Stimulated activated effector memory CD8-positive, alpha-beta T cell treated with anti-CD3 and anti-CD28 coated beads, Interleukin-12 subunit alpha, Interleukin-12 subunit beta, amount 100 ng/mL, for 72 hours (primary cell): Measurements from ENCODE around the gene MBTPS1.

Experiments
- ATAC-seq: fragments of 150-1000 bp; cut with Tn5 transposase; 2 replicates; pipeline ENCODE4 v1.10.0; 2021
- DNase-seq, 2 donors: peaks; one replicate each; pipeline ENCODE4 v3.0.0; 2021 to 2022; ENCODE audit warnings: low spot score in 2 of 2
- H3K27ac Mint-ChIP-seq: one replicate; pipeline ENCODE4 v1.8.0; 2022; ENCODE audit warnings: mild to moderate bottlenecking, mixed read lengths
- H3K36me3 Mint-ChIP-seq: one replicate; pipeline ENCODE4 v1.8.0; 2022; ENCODE audit warnings: mild to moderate bottlenecking, mixed read lengths
- H3K4me1 Mint-ChIP-seq: one replicate; pipeline ENCODE4 v1.8.0; 2022; ENCODE audit warnings: mixed read lengths
- H3K4me3 Mint-ChIP-seq: one replicate; pipeline ENCODE4 v1.8.0; 2022; ENCODE audit warnings: mild to moderate bottlenecking, mixed read lengths
- H3K9me3 Mint-ChIP-seq: one replicate; pipeline ENCODE4 v1.8.0; 2022; ENCODE audit warnings: mixed read lengths

Gene MBTPS1

GRCh38 chr16:84047626-84048025 lies 69.1 kb downstream of the MBTPS1 start:
- no peak overlapping the region for H3K4me3 Mint-ChIP-seq
- DNase-seq = no peak
- peaks cover 22% of the 10 kb centered on the region for H3K36me3 Mint-ChIP-seq
- H3K9me3 Mint-ChIP-seq = no peaks in the 10 kb centered on the region
- no peak for ATAC-seq
- H3K27ac Mint-ChIP-seq = no peak overlapping the region
- H3K4me1 Mint-ChIP-seq = no peaks in the 10 kb centered on the region

- Mint-ChIP-seq H3K9me3 (no peaks in the 10 kb centered on the region), H3K36me3 (peaks cover 17% of the 10 kb centered on the region), H3K4me1 (no peaks in the 10 kb centered on the region), H3K27ac (no peak overlapping the region), H3K4me3 (no peak overlapping the region)
- DNase-seq = no peak
- ATAC-seq = no peak
Observed at GRCh38 chr16:84047206-84047605, 69.5 kb downstream of the MBTPS1 start.

GRCh38 chr16:84045818-84046470 lies 70.8 kb downstream of the MBTPS1 start:
- no peaks in the 10 kb centered on the region for H3K4me1 Mint-ChIP-seq
- H3K9me3 Mint-ChIP-seq = no peaks in the 10 kb centered on the region
- H3K36me3 Mint-ChIP-seq = peaks cover 14% of the 10 kb centered on the region
- no peak for DNase-seq
- peak; percentile 11 for ATAC-seq
- H3K27ac Mint-ChIP-seq = no peak overlapping the region
- no peak overlapping the region for H3K4me3 Mint-ChIP-seq

- no peak for DNase-seq
- Mint-ChIP-seq H3K9me3 (no peaks in the 10 kb centered on the region), H3K36me3 (peaks cover 10% of the 10 kb centered on the region), H3K4me1 (no peaks in the 10 kb centered on the region), H3K27ac (no peak overlapping the region), H3K4me3 (no peak overlapping the region)
- ATAC-seq = no peak
Observed at GRCh38 chr16:84045001-84045817, 71.5 kb downstream of the MBTPS1 start.

- H3K27ac Mint-ChIP-seq = no peak overlapping the region
- ATAC-seq (no peak), DNase-seq (no peak)
- peaks cover 3% of the 10 kb centered on the region for H3K36me3 Mint-ChIP-seq
- no peaks in the 10 kb centered on the region for H3K4me1 Mint-ChIP-seq
- no peak overlapping the region for H3K4me3 Mint-ChIP-seq
- no peaks in the 10 kb centered on the region for H3K9me3 Mint-ChIP-seq
Observed at GRCh38 chr16:84044118-84044488, 72.6 kb downstream of the MBTPS1 start.

GRCh38 chr16:84043486-84044117 lies 73.1 kb downstream of the MBTPS1 start:
- Mint-ChIP-seq H3K9me3 (no peaks in the 10 kb centered on the region), H3K4me1 (no peaks in the 10 kb centered on the region), H3K4me3 (no peak overlapping the region), H3K27ac (no peak overlapping the region), H3K36me3 (no peaks in the 10 kb centered on the region)
- DNase-seq = no peak
- ATAC-seq = peak; percentile 14

GRCh38 chr16:84042879-84043485 lies 73.8 kb downstream of the MBTPS1 start:
- no peak overlapping the region for H3K4me3 Mint-ChIP-seq
- H3K4me1 Mint-ChIP-seq = no peaks in the 10 kb centered on the region
- no peaks in the 10 kb centered on the region for H3K9me3 Mint-ChIP-seq
- no peak for ATAC-seq
- no peak overlapping the region for H3K27ac Mint-ChIP-seq
- DNase-seq = no peak
- H3K36me3 Mint-ChIP-seq = no peaks in the 10 kb centered on the region

- no peak within 1 kb of the TSS for H3K27ac Mint-ChIP-seq
Observed at GRCh38 chr16:84042308-84042878, 74.3 kb downstream of the MBTPS1 start, which contains the start of gene SLC38A8. Gene SLC38A8 (minus strand): TSS chr16:84042795. CDS start chr16:84042157, 638 bp downstream.

GRCh38 chr16:84041881-84042280 lies 74.9 kb downstream of the MBTPS1 start:
- Mint-ChIP-seq H3K4me3 (no peak overlapping the region), H3K4me1 (no peaks in the 10 kb centered on the region), H3K9me3 (no peaks in the 10 kb centered on the region), H3K36me3 (no peaks in the 10 kb centered on the region), H3K27ac (no peak overlapping the region)
- no peak for ATAC-seq
- DNase-seq = no peak

More at GRCh38 chr16:84042308-84042878, 74.3 kb downstream of the MBTPS1 start, which contains the start of gene SLC38A8:
- H3K4me1 Mint-ChIP-seq = no peaks in the 10 kb centered on the region
- no peak within 1 kb of the TSS for H3K4me3 Mint-ChIP-seq
- no peaks in the 10 kb centered on the region for H3K36me3 Mint-ChIP-seq
- DNase-seq (no peak), ATAC-seq (no peak)
- no peaks in the 10 kb centered on the region for H3K9me3 Mint-ChIP-seq

- Mint-ChIP-seq H3K27ac (no peak overlapping the region), H3K36me3 (no peaks in the 10 kb centered on the region), H3K4me1 (no peaks in the 10 kb centered on the region), H3K4me3 (no peak overlapping the region), H3K9me3 (no peaks in the 10 kb centered on the region)
- ATAC-seq (no peak), DNase-seq (no peak)
Observed at GRCh38 chr16:84040823-84041820, 75.6 kb downstream of the MBTPS1 start.

GRCh38 chr16:84040226-84040822 lies 76.4 kb downstream of the MBTPS1 start:
- DNase-seq = no peak
- Mint-ChIP-seq H3K27ac (no peak overlapping the region), H3K9me3 (no peaks in the 10 kb centered on the region), H3K36me3 (no peaks in the 10 kb centered on the region), H3K4me1 (no peaks in the 10 kb centered on the region), H3K4me3 (no peak overlapping the region)
- no peak for ATAC-seq

GRCh38 chr16:84039696-84040095 lies 77.0 kb downstream of the MBTPS1 start:
- Mint-ChIP-seq H3K27ac (no peak overlapping the region), H3K4me3 (no peak overlapping the region), H3K36me3 (no peaks in the 10 kb centered on the region), H3K9me3 (no peaks in the 10 kb centered on the region), H3K4me1 (no peaks in the 10 kb centered on the region)
- DNase-seq = no peak
- ATAC-seq = no peak

- Mint-ChIP-seq H3K4me1 (no peaks in the 10 kb centered on the region), H3K9me3 (no peaks in the 10 kb centered on the region), H3K27ac (no peak overlapping the region), H3K36me3 (no peaks in the 10 kb centered on the region), H3K4me3 (no peak overlapping the region)
- ATAC-seq (no peak), DNase-seq (no peak)
Observed at GRCh38 chr16:84038469-84038868, 78.3 kb downstream of the MBTPS1 start.

GRCh38 chr16:84036982-84037425 lies 79.7 kb downstream of the MBTPS1 start:
- no peak for DNase-seq
- no peak overlapping the region for H3K27ac Mint-ChIP-seq
- no peak overlapping the region for H3K4me3 Mint-ChIP-seq
- H3K36me3 Mint-ChIP-seq = no peaks in the 10 kb centered on the region
- no peaks in the 10 kb centered on the region for H3K4me1 Mint-ChIP-seq
- no peaks in the 10 kb centered on the region for H3K9me3 Mint-ChIP-seq
- ATAC-seq = no peak
